ENCODE data around the gene LIPK. TPM values are rescaled to one million over a fixed set of nuclear protein-coding genes. Genes with fewer than 3 reads are reported as not detected.

LIPK gene
- total and polyA plus RNA-seq, 2 of the 13 experiments (the other 11 are each of a cell fraction or from before 2014, with no cell fraction given): not detected

- TF ChIP-seq EP300 (IDR thresholded peaks at IDR 0.05; ENCODE audit: low read depth in 2 of 2, low read length in 2 of 2) (peak in 1 of 2 experiments; percentile 51; a peak in 2 of 4 replicates), EP300 (CRISPR knock-in tag; IDR thresholded peaks at IDR 0.05; ENCODE audit: borderline replicate concordance) (peak; percentile 59), FOXA3 (CRISPR knock-in tag; IDR thresholded peaks at IDR 0.05) (peak; percentile 83), ZNF333 (CRISPR knock-in tag; IDR thresholded peaks at IDR 0.05; ENCODE audit: borderline replicate concordance) (no peak), TFAP4 (IDR thresholded peaks at IDR 0.05; ENCODE audit: borderline replicate concordance, low read depth) (peak; percentile 97), ZC3H13 (CRISPR knock-in tag; IDR thresholded peaks at IDR 0.05) (no peak), MLXIP (CRISPR knock-in tag; IDR thresholded peaks at IDR 0.05; ENCODE audit: borderline replicate concordance) (no peak), ZNF451 (CRISPR knock-in tag; IDR thresholded peaks at IDR 0.05) (no peak), ZNF292 (CRISPR knock-in tag; IDR thresholded peaks at IDR 0.05; ENCODE audit: borderline replicate concordance, low read depth) (no peak), ATF2 (CRISPR knock-in tag; IDR thresholded peaks at IDR 0.05) (no peak), HDAC1 (CRISPR knock-in tag; IDR thresholded peaks at IDR 0.05) (peak; percentile 27; the same call in 1 of the 2 replicates), KLF16 (CRISPR knock-in tag; IDR thresholded peaks at IDR 0.05) (no peak), NFIC (IDR thresholded peaks at IDR 0.05; ENCODE audit: low read length) (peak; percentile 25; the same call in 1 of the 2 replicates), TBX3 (IDR thresholded peaks at IDR 0.05; ENCODE audit: borderline replicate concordance) (peak; percentile 33; the same call in 1 of the 2 replicates), MAFK (conservative IDR thresholded peaks at IDR 0.05 in 1 of 2, IDR thresholded peaks at IDR 0.05 in 1 of 2; ENCODE audit: low read length in 2 of 2) (no peak), FOXA1 (IDR thresholded peaks at IDR 0.05) (no peak), FOXA1 (CRISPR knock-in tag; IDR thresholded peaks at IDR 0.05) (peak; percentile 82), GABPB1 (CRISPR knock-in tag; IDR thresholded peaks at IDR 0.05) (0 out of 2 replicates have a peak, but pooled peaks have one; percentile 13), NFE2 (CRISPR knock-in tag; IDR thresholded peaks at IDR 0.05) (no peak), ZNF557 (CRISPR knock-in tag; IDR thresholded peaks at IDR 0.05) (no peak), NFATC3 (CRISPR knock-in tag; IDR thresholded peaks at IDR 0.05) (no peak), HNF4G (IDR thresholded peaks at IDR 0.05; ENCODE audit: borderline replicate concordance, low read depth, low read length) (peak; percentile 12; the same call in 1 of the 2 replicates), HNF4G (CRISPR knock-in tag; IDR thresholded peaks at IDR 0.05; ENCODE audit: borderline replicate concordance, low read depth) (no peak), ZNF276 (CRISPR knock-in tag; IDR thresholded peaks at IDR 0.05; ENCODE audit: low read depth) (no peak)
Measured at GRCh38 chr10:88702848-88703597, 3.0 kb upstream of the LIPK start (continued).

Measured in HepG2 (cell line).